ENCODE results near the gene PLAAT2. TPM values are rescaled to one million over a fixed set of nuclear protein-coding genes. Genes with fewer than 3 reads are reported as not detected.
"Not testable (repeated sequence)": the region's sequence is repeated elsewhere in the genome, so short reads cannot be mapped to it uniquely, and the experiment has no call there.

The PLAAT2 gene
- total RNA-seq, 1 donor from 2014 or later = 6.0 TPM

DNA sequence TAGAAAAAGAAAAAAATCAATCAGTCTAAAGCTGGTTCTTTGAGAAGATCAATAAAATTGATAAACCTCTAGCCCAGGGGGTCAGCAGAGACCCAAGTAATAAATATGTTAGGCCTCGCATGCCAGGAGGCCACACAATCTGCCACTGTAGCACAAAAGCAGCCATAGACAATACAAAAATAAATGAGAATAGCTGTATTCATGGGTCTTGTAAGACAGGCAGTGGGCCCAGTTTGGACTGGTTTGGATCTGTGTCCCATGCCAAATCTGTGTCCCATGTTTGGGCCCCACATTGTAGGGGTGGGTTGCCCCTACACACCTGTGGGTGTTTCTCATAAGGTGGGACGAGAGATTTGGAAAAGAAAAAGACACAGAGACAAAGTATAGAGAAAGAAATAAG is 33.2 kb downstream of the PLAAT2 start:
- Mint-ChIP-seq H3K27me3 (no peaks in the 10 kb centered on the region), H3K4me3 (peak overlapping the region; percentile 76), H3K36me3 (no peaks in the 10 kb centered on the region), H3K9me3 (peaks cover 6% of the 10 kb centered on the region), H3K27ac (peak overlapping the region; percentile 98), H3K4me1 (ENCODE audit: unreplicated experiment) (peaks cover 45% of the 10 kb centered on the region)
- TF ChIP-seq, protein P1, sequence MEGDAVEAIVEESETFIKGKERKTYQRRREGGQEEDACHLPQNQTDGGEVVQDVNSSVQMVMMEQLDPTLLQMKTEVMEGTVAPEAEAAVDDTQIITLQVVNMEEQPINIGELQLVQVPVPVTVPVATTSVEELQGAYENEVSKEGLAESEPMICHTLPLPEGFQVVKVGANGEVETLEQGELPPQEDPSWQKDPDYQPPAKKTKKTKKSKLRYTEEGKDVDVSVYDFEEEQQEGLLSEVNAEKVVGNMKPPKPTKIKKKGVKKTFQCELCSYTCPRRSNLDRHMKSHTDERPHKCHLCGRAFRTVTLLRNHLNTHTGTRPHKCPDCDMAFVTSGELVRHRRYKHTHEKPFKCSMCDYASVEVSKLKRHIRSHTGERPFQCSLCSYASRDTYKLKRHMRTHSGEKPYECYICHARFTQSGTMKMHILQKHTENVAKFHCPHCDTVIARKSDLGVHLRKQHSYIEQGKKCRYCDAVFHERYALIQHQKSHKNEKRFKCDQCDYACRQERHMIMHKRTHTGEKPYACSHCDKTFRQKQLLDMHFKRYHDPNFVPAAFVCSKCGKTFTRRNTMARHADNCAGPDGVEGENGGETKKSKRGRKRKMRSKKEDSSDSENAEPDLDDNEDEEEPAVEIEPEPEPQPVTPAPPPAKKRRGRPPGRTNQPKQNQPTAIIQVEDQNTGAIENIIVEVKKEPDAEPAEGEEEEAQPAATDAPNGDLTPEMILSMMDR (conservative IDR thresholded peaks at IDR 0.05) = no peak
- no peak for DNase-seq (ENCODE audit: extremely low spot score, unreplicated experiment)

DNA sequence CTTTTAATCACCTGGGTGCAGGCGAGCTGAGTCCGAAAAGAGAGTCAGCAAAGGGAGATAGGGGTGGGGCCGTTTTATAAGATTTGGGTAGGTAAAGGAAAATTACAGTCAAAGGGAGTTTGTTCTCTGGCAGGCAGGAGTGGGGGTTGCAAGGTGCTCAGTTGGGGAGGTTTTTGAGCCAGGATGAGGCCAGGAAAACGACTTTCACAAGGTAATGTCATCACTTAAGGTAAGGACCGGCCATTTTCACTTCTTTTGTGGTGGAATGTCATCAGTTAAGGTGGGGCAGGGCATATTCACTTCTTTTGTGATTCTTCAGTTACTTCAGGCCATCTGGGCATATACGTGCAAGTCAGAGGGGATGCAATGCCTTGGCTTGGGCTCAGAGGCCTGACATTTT is 33.8 kb downstream of the PLAAT2 start:
- H3K4me1 Mint-ChIP-seq (ENCODE audit: unreplicated experiment) = peaks cover 44% of the 10 kb centered on the region
- H3K27ac Mint-ChIP-seq = peak overlapping the region; percentile 98
- not testable (repeated sequence) for H3K36me3 Mint-ChIP-seq; DNase-seq (ENCODE audit: extremely low spot score, unreplicated experiment); H3K9me3 Mint-ChIP-seq; H3K27me3 Mint-ChIP-seq
- peak overlapping the region; percentile 76 for H3K4me3 Mint-ChIP-seq

GRCh38 chr11:63528729-63529278 is 34.4 kb downstream of the PLAAT2 start:
- peak overlapping the region; percentile 76 for H3K4me3 Mint-ChIP-seq
- H3K9me3 Mint-ChIP-seq; DNase-seq (ENCODE audit: extremely low spot score, unreplicated experiment); H3K27me3 Mint-ChIP-seq; H3K36me3 Mint-ChIP-seq: not testable (repeated sequence)
- H3K4me1 Mint-ChIP-seq (ENCODE audit: unreplicated experiment) = peaks cover 38% of the 10 kb centered on the region
- peak overlapping the region; percentile 98 for H3K27ac Mint-ChIP-seq

GRCh38 chr11:63528156-63528555 is 35.0 kb downstream of the PLAAT2 start:
- H3K9me3 Mint-ChIP-seq; H3K27me3 Mint-ChIP-seq; H3K36me3 Mint-ChIP-seq; DNase-seq (ENCODE audit: extremely low spot score, unreplicated experiment): not testable (repeated sequence)
- Mint-ChIP-seq H3K4me1 (ENCODE audit: unreplicated experiment) (peaks cover 32% of the 10 kb centered on the region), H3K27ac (peak overlapping the region; percentile 97), H3K4me3 (peak overlapping the region; percentile 62)

GRCh38 chr11:63527667-63528066 is 35.5 kb downstream of the PLAAT2 start:
- H3K36me3 Mint-ChIP-seq = no peaks in the 10 kb centered on the region
- peak overlapping the region; percentile 97 for H3K27ac Mint-ChIP-seq
- TF ChIP-seq, protein P1 (conservative IDR thresholded peaks at IDR 0.05) = no peak
- H3K4me3 Mint-ChIP-seq = peak overlapping the region; percentile 62
- peaks cover 31% of the 10 kb centered on the region for H3K4me1 Mint-ChIP-seq (ENCODE audit: unreplicated experiment)
- no peak for DNase-seq (ENCODE audit: extremely low spot score, unreplicated experiment)
- H3K9me3 Mint-ChIP-seq = peaks cover 6% of the 10 kb centered on the region
- no peaks in the 10 kb centered on the region for H3K27me3 Mint-ChIP-seq

DNA sequence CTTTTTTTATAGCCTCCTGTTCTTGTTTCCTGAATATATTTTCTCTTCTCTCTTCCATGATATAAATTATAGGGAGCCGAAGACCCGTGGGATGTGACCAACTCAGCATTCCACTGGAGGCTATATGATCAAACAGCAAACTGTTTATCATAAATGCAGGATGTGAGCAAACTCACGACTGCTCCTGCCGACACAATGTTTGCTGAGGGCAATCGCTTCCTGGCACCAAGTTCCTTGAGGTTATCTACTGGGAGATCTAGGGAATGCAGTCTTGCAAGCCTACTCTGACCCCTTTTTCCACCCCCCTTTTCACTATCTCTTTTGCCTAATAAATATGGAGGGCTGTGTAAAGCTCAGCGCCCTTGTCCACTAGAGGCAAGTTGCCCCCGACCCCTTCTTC is 40.0 kb downstream of the PLAAT2 start:
- no peaks in the 10 kb centered on the region for H3K27me3 Mint-ChIP-seq
- H3K36me3 Mint-ChIP-seq = peaks cover 3% of the 10 kb centered on the region
- no peak overlapping the region for H3K4me3 Mint-ChIP-seq
- peaks cover 13% of the 10 kb centered on the region for H3K4me1 Mint-ChIP-seq (ENCODE audit: unreplicated experiment)
- no peak overlapping the region for H3K27ac Mint-ChIP-seq
- DNase-seq (ENCODE audit: extremely low spot score, unreplicated experiment) = no peak
- TF ChIP-seq, protein P1 (conservative IDR thresholded peaks at IDR 0.05) = no peak
- H3K9me3 Mint-ChIP-seq = peaks cover 10% of the 10 kb centered on the region

- H3K4me1 Mint-ChIP-seq (ENCODE audit: unreplicated experiment) = peaks cover 6% of the 10 kb centered on the region
- peaks cover 10% of the 10 kb centered on the region for H3K9me3 Mint-ChIP-seq
- no peak for DNase-seq (ENCODE audit: extremely low spot score, unreplicated experiment)
- no peak overlapping the region for H3K4me3 Mint-ChIP-seq
- H3K27ac Mint-ChIP-seq = no peak overlapping the region
- peaks cover 3% of the 10 kb centered on the region for H3K36me3 Mint-ChIP-seq
- TF ChIP-seq, protein P1 (conservative IDR thresholded peaks at IDR 0.05) = no peak
- H3K27me3 Mint-ChIP-seq = no peaks in the 10 kb centered on the region
Observed at GRCh38 chr11:63521896-63522295, 41.3 kb downstream of the PLAAT2 start.
